HepG2 (cell line): Measurements from ENCODE around the gene ARVCF. TPM values are rescaled to one million over a fixed set of nuclear protein-coding genes. Genes with fewer than 3 reads are reported as not detected.

ENCODE experiments used
- ATAC-seq: fragments of 200-7000 bp; cut with Tn5 transposase; 3 replicates; pipeline ENCODE4 v1.9.1; 2020; ENCODE audit warnings: mild to moderate bottlenecking, moderate library complexity
- BruUV-seq: library from RNA; stranded (reverse); fragments of 400-500 nt; replicated peaks from 2 replicates; lab custom pipeline; 2021; lab: Mats Ljungman, UMichigan
- CTCF ChIA-PET: fragments of 300-600 bp; formaldehyde crosslinking; extraction: SDS; loops from one replicate; lab custom pipeline; 2021; ENCODE audit warnings: low total read pairs, inconsistent platforms, low intra/inter-chr PET ratio; lab: Yijun Ruan, JAX
- POLR2A ChIA-PET: fragments of 350-600 bp; sonication (Branson Sonifier 250); formaldehyde crosslinking; loops from one replicate; lab custom pipeline; 2020; ENCODE audit warnings: antibody characterized with exemption, inconsistent platforms; lab: Yijun Ruan, JAX
- DNase-seq: peaks from one replicate; pipeline ENCODE4 v3.0.0-alpha.2; 2015; ENCODE audit warnings: low spot score
- FAIRE-seq: peaks from 3 replicates; lab custom pipeline; 2011; peaks lifted over from hg19 to GRCh38; lab: Jason Lieb, UNC
- H2AFZ ChIP-seq: one replicate; pipeline ENCODE4 v1.6.1; 2011; ENCODE audit warnings: low read length, inconsistent platforms
- H3K27ac ChIP-seq: fragments of 300-600 bp; 3 replicates; pipeline ENCODE4 v1.8.0; 2011; ENCODE audit warnings: mixed run types, mild to moderate bottlenecking, mixed read lengths, low read length, inconsistent platforms; ENCODE audit not compliant: insufficient read depth; ENCODE audit errors: extremely low read length
- H3K27me3 ChIP-seq, 2 experiments: fragments of 200-600 bp in 1 of 2; 2 replicates in 1 of 2; 3 replicates in 1 of 2; pipeline versions ENCODE4 v1.6.0 to v1.8.0; 2011; ENCODE audit warnings: low read length in 2 of 2, mild to moderate bottlenecking in 2 of 2, moderate library complexity in 2 of 2, inconsistent platforms in 1 of 2; ENCODE audit not compliant: insufficient read depth in 2 of 2, control insufficient read depth in 1 of 2
- H3K36me3 ChIP-seq, 2 experiments: fragments of 200-600 bp in 1 of 2; replicated peaks in 1 of 2; 2 replicates in 1 of 2; 3 replicates in 1 of 2; pipeline versions ENCODE4 v1.5.1 to v1.8.0; 2011; ENCODE audit warnings: low read length in 2 of 2, inconsistent platforms in 1 of 2; ENCODE audit not compliant: insufficient read depth in 2 of 2, control insufficient read depth in 1 of 2
- H3K4me1 ChIP-seq: 2 replicates; pipeline ENCODE4 v1.5.1; 2012; ENCODE audit warnings: low read length, inconsistent platforms; ENCODE audit not compliant: insufficient read depth
- H3K4me2 ChIP-seq: 2 replicates; pipeline ENCODE4 v1.6.0; 2011; ENCODE audit warnings: low read depth, low read length, inconsistent platforms
- H3K4me3 ChIP-seq, 3 experiments: fragments of 200-600 bp in 1 of 3; sonication (generic), shearing (Covaris generic) in 1 of 3; replicated peaks in 1 of 3; 2 replicates each; pipeline ENCODE4 v1.5.1; 2011 to 2016; ENCODE audit warnings: low read length in 3 of 3, inconsistent platforms in 2 of 3, low read depth in 2 of 3, mild to moderate bottlenecking in 2 of 3, control low read depth in 1 of 3, mixed read lengths in 1 of 3; ENCODE audit not compliant: insufficient read depth in 1 of 3
- H3K79me2 ChIP-seq: one replicate; pipeline ENCODE4 v1.6.1; 2011; ENCODE audit warnings: low read length, inconsistent platforms; ENCODE audit not compliant: insufficient read depth
- H3K9ac ChIP-seq: 2 replicates; pipeline ENCODE4 v1.6.0; 2011; ENCODE audit warnings: mild to moderate bottlenecking, low read depth, low read length, inconsistent platforms; ENCODE audit not compliant: insufficient read depth
- H3K9me3 ChIP-seq: 2 replicates; pipeline ENCODE4 v1.5.1; 2012; ENCODE audit warnings: mild to moderate bottlenecking, low read length
- H4K20me1 ChIP-seq: 2 replicates; pipeline ENCODE4 v1.6.0; 2011; ENCODE audit warnings: inconsistent platforms, mild to moderate bottlenecking, low read length, moderate library complexity; ENCODE audit not compliant: insufficient read depth
- JUND ChIP-seq: sonication (generic); formaldehyde crosslinking; IDR thresholded peaks from 2 replicates; pipeline ENCODE4 v1.8.0; 2022; ENCODE audit warnings: mild to moderate bottlenecking, missing genetic modification reagents
- KDM5B ChIP-seq: sonication (generic); formaldehyde crosslinking; IDR thresholded peaks from 2 replicates; pipeline ENCODE4 v1.4.0; 2020; ENCODE audit warnings: missing genetic modification reagents, mild to moderate bottlenecking, borderline replicate concordance
- KLF11 ChIP-seq: IDR thresholded peaks from 2 replicates; pipeline ENCODE4 v1.6.1; 2016; ENCODE audit warnings: missing compliant biosample characterization
- ZNF552 ChIP-seq: sonication (generic); formaldehyde crosslinking; IDR thresholded peaks from 2 replicates; pipeline ENCODE4 v1.9.0; 2022; ENCODE audit warnings: missing genetic modification reagents, mild to moderate bottlenecking, borderline replicate concordance
- WGBS: methylation state at CpG from one replicate; pipeline ENCODE4 v1.1.6; 2017; ENCODE audit warnings: low lambda C conversion rate; 5-methylcytosine and 5-hydroxymethylcytosine counted together
- in situ Hi-C: cut with HindIII; loops from 2 replicates; pipeline ENCODE4 v1.10.0; 2017; ENCODE audit warnings: low pct_unique_long_range_greater_than_20kb; ENCODE audit not compliant: extremely low pct_ligation_motif_present
- intact Hi-C: fragments of 100-400 bp; cut with micrococcal nuclease; formaldehyde crosslinking; loops from one replicate; pipeline ENCODE4 v1.10.0; 2022; ENCODE audit not compliant: unreplicated experiment
- polyA plus RNA-seq, 8 experiments: library from polyadenylated mRNA; depleted of rRNA in 3 of 8; stranded (reverse) in 7 of 8; unstranded in 1 of 8; fragments of >200 nt; fragmentation: Illumina TruSeq in 4 of 8; extraction: Trizol in 4 of 8; gene quantifications; 2 replicates each; pipeline versions ENCODE4 v1.2.1 to v1.2.3, GENCODE V29; 2011 to 2016; ENCODE audit warnings: low read depth in 4 of 8, missing spikeins in 1 of 8, mixed read lengths in 1 of 8; ENCODE audit not compliant: insufficient read depth in 1 of 8
- total RNA-seq, 5 experiments: library from RNA; depleted of rRNA; stranded (reverse); fragments of >200 nt; fragmentation: Illumina TruSeq; extraction: Trizol; gene quantifications; 2 replicates each; pipeline ENCODE4 v1.2.3, GENCODE V29; 2016; ENCODE audit warnings: low read depth in 1 of 5
- TF ChIP-seq, protein P1 (sequence below): sonication (generic); formaldehyde crosslinking; IDR thresholded peaks from 2 replicates; pipeline ENCODE4 v1.5.0; 2020; ENCODE audit warnings: mild to moderate bottlenecking, missing genetic modification reagents, moderate library complexity

Gene ARVCF
- total and polyA plus RNA-seq, 2 of the 13 experiments (the other 11 are each of a cell fraction or from before 2014, with no cell fraction given), result 16.4 to 17.7 TPM

DNA sequence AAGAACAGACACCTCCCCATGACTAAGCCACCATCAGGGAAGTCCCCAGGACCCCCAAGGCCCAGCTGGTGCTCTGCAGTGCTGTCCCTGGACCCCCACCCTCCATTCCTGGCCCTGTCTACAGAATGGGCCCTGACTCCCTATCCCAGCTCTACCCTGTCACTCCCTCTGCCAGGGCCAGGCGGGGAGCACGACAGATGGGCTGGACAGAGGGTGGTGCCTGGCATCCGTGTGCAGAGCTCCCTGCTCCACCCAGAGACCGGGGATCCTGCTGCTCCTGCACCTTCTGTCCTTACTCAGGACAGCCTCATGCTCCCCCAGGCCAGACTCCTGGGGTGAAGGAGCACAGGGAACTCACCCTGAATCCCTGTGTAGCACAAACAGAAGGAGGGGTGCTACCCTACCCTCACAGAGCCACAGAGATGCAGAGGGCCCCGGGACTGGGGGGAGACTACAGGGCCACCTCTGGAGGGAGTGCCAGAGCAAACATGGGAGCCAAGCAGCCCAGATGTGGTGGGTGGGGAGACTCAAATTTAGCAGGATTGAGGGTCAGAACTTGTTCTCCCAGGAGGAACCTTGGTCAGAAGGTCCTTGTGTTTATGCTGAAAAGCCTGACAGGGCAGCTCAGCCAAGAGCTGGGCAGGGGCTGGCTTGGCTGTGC, 2.0 kb downstream of the ARVCF start:
- no peak for FAIRE-seq
- H3K36me3 ChIP-seq, result no peaks in the 10 kb centered on the region
- no peaks in the 10 kb centered on the region for H4K20me1 ChIP-seq
- TF ChIP-seq, protein P1, sequence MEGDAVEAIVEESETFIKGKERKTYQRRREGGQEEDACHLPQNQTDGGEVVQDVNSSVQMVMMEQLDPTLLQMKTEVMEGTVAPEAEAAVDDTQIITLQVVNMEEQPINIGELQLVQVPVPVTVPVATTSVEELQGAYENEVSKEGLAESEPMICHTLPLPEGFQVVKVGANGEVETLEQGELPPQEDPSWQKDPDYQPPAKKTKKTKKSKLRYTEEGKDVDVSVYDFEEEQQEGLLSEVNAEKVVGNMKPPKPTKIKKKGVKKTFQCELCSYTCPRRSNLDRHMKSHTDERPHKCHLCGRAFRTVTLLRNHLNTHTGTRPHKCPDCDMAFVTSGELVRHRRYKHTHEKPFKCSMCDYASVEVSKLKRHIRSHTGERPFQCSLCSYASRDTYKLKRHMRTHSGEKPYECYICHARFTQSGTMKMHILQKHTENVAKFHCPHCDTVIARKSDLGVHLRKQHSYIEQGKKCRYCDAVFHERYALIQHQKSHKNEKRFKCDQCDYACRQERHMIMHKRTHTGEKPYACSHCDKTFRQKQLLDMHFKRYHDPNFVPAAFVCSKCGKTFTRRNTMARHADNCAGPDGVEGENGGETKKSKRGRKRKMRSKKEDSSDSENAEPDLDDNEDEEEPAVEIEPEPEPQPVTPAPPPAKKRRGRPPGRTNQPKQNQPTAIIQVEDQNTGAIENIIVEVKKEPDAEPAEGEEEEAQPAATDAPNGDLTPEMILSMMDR (CRISPR knock-in tag), result peak; percentile 12; the same call in 1 of the 2 replicates
- TF ChIP-seq JUND (CRISPR knock-in tag), result no peak
- TF ChIP-seq KDM5B (CRISPR knock-in tag), result no peak
- TF ChIP-seq KLF11 (CRISPR knock-in tag), result no peak
- no peak for TF ChIP-seq ZNF552
- TF ChIP-seq, all 625 proteins: peak for 1
- ATAC-seq (no peak), DNase-seq (no peak)
- peaks cover 68% of the 10 kb centered on the region for H3K4me1 ChIP-seq
- peaks cover 0 to 5% of the 10 kb centered on the region in 2 experiments; a peak in 2 of 5 replicates for H3K27me3 ChIP-seq
- POLR2A ChIA-PET, result interaction anchor here (0.7 to 2.2 kb wide), 3 partner anchors 49 to 52 kb away, joined by 3 to 7 read pairs (median 6); no protein-coding TSS in a partner anchor
- intact Hi-C loops (loop anchor here (10.0 kb wide), 1 partner anchor 60 kb away; no protein-coding TSS in a partner anchor), in situ Hi-C loops (loop anchor here (5.0 kb wide), 1 partner anchor 42 kb away; no protein-coding TSS in a partner anchor)
- H3K4me2 ChIP-seq, result peak overlapping the region; percentile 95
- H2AFZ ChIP-seq, result no peak overlapping the region
- CTCF ChIA-PET, result interaction anchor here (3.3 kb wide), 1 partner anchor 44 kb away, joined by 35 read pairs; no protein-coding TSS in a partner anchor
- H3K9ac ChIP-seq, result no peak overlapping the region
- H3K4me3 ChIP-seq, result peak overlapping the region; percentile 67 to 81 (median 81); a peak in 4 of 6 replicates
- no peaks in the 10 kb centered on the region for H3K9me3 ChIP-seq
- WGBS, result 86% methylated on average over 5 of the region's 5 CpGs
- H3K27ac ChIP-seq, result no peak overlapping the region
- BruUV-seq, result no TSS peak
- H3K79me2 ChIP-seq, result peaks cover 6% of the 10 kb centered on the region
